ENCODE measurements around the gene SPECC1. TPM values are rescaled to one million over a fixed set of nuclear protein-coding genes. Genes with fewer than 3 reads are reported as not detected.
"Not testable (repeated sequence)": the region's sequence is repeated elsewhere in the genome, so short reads cannot be mapped to it uniquely, and the experiment has no call there.

Gene SPECC1, protein sequence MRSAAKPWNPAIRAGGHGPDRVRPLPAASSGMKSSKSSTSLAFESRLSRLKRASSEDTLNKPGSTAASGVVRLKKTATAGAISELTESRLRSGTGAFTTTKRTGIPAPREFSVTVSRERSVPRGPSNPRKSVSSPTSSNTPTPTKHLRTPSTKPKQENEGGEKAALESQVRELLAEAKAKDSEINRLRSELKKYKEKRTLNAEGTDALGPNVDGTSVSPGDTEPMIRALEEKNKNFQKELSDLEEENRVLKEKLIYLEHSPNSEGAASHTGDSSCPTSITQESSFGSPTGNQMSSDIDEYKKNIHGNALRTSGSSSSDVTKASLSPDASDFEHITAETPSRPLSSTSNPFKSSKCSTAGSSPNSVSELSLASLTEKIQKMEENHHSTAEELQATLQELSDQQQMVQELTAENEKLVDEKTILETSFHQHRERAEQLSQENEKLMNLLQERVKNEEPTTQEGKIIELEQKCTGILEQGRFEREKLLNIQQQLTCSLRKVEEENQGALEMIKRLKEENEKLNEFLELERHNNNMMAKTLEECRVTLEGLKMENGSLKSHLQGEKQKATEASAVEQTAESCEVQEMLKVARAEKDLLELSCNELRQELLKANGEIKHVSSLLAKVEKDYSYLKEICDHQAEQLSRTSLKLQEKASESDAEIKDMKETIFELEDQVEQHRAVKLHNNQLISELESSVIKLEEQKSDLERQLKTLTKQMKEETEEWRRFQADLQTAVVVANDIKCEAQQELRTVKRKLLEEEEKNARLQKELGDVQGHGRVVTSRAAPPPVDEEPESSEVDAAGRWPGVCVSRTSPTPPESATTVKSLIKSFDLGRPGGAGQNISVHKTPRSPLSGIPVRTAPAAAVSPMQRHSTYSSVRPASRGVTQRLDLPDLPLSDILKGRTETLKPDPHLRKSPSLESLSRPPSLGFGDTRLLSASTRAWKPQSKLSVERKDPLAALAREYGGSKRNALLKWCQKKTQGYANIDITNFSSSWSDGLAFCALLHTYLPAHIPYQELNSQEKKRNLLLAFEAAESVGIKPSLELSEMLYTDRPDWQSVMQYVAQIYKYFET
- total RNA-seq: 63.6 to 91.9 TPM (median 90.8 TPM) in 3 replicates
- long read RNA-seq, full-length matches to known transcripts: 58 of 89 reads
- long read RNA-seq, partial matches to known transcripts: 6 of 89 reads
- long read RNA-seq, other reads (novel, unspliced or antisense): 25 of 89 reads

DNA sequence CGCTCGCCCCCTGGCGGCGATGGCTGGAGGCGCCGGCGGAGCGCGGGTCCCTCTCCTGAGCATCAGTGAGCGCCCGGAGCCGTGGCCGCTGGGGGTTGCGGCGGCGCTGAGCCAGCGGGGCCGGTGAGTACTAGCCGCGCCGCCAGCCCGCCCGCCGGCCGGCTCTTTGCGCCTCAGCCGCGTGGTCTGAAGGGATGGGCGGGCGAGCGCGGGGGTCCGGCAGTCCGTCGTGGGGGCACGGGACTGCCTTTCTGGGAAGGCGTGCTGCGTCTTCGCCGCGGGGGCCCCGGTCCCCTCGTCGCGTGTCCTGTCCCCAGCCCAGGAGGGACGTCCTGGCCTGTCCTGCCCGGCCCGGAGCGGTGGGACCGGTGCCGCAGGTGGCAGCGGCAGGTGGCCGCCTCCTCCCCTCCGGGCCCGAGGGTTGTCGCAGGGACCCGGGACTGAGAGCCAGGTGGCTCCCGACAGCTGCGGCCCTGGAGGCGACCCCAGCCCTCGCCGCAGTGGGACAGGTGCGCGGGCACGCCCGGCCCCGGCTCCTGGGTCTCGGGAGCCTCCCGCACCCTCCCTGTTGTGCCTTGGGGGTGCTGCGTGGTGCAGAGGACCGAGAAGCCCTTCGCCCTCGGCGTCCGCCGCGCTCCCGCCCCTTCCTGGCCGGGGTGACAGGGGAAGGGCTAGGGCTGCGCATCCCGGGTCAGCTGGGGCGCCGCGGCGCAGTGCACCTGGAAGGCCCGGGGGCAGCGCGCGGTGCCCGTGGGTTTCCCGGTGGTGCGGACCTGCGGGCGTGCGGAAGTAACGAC, at the start of gene SPECC1:
TSS of gene SPECC1 (plus strand) at position 58 of the 797 bp plus-strand sequence. CDS start 87,293 bp downstream, outside the sequence.
- H3K27ac Mint-ChIP-seq (ENCODE audit: unreplicated experiment): no peak within 1 kb of the TSS
- no peaks in the 10 kb centered on the region for H3K36me3 Mint-ChIP-seq (ENCODE audit: low read depth)
- H3K4me3 Mint-ChIP-seq (ENCODE audit: unreplicated experiment): peak within 1 kb of the TSS; percentile 85
- TF ChIP-seq, protein P1, sequence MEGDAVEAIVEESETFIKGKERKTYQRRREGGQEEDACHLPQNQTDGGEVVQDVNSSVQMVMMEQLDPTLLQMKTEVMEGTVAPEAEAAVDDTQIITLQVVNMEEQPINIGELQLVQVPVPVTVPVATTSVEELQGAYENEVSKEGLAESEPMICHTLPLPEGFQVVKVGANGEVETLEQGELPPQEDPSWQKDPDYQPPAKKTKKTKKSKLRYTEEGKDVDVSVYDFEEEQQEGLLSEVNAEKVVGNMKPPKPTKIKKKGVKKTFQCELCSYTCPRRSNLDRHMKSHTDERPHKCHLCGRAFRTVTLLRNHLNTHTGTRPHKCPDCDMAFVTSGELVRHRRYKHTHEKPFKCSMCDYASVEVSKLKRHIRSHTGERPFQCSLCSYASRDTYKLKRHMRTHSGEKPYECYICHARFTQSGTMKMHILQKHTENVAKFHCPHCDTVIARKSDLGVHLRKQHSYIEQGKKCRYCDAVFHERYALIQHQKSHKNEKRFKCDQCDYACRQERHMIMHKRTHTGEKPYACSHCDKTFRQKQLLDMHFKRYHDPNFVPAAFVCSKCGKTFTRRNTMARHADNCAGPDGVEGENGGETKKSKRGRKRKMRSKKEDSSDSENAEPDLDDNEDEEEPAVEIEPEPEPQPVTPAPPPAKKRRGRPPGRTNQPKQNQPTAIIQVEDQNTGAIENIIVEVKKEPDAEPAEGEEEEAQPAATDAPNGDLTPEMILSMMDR (IDR thresholded peaks at IDR 0.05): peak; percentile 93
- peaks cover 8% of the 10 kb centered on the region for H3K4me1 Mint-ChIP-seq (ENCODE audit: low read depth)
- H3K9me3 Mint-ChIP-seq (ENCODE audit: low read depth): no peaks in the 10 kb centered on the region
- H3K27me3 Mint-ChIP-seq (ENCODE audit: low read depth): peaks cover 43% of the 10 kb centered on the region
- DNase-seq (ENCODE audit: low spot score): no peak

DNA sequence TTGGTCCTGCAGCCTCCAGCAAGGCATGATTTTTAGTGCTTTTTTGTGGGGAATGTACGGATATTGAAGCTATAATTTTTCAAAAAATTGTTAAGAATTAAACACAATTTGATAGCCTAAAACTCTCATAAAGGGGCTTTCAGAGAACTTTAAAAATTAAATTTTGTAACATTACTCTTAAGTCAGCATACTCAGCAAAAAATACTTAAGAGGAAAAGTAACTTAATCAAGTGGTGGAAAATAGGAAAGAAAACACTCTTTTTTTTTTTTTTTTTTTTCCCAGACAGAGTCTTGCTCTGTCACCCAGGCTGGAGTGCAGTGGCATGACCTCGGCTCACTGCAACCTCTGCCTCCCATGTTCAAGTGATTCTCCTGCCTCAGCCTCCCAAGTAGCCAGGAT, 46.2 kb upstream of the SPECC1 start:
- not testable (repeated sequence) for DNase-seq (ENCODE audit: low spot score)
- peaks cover 17% of the 10 kb centered on the region for H3K36me3 Mint-ChIP-seq (ENCODE audit: low read depth)

DNA sequence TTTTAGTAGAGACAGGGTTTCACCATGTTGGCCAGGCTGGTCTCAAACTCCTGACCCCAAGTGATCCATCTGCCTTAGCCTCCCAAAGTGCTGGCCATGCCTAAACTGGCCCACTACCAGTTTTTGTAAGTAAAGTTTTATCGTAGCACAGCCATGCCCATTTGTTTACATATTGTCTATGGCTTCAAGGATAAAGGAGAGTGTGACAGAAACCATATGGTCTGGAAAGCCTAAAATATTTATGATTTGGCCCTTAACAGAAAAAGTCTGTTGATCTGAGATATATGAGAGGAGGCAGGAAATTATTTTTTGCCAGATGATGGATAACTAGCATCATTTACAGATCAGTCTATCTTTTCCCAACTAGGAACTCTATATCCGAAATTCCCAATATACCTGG, 36.0 kb upstream of the SPECC1 start:
- TF ChIP-seq, protein P1 (IDR thresholded peaks at IDR 0.05): no peak
- DNase-seq (ENCODE audit: low spot score): no peak
- H3K27ac Mint-ChIP-seq (ENCODE audit: unreplicated experiment): no peak overlapping the region

More for the DNA sequence above, 46.2 kb upstream of the SPECC1 start:
- H3K9me3 Mint-ChIP-seq (ENCODE audit: low read depth); H3K4me1 Mint-ChIP-seq (ENCODE audit: low read depth); H3K4me3 Mint-ChIP-seq (ENCODE audit: unreplicated experiment); H3K27ac Mint-ChIP-seq (ENCODE audit: unreplicated experiment); H3K27me3 Mint-ChIP-seq (ENCODE audit: low read depth): not testable (repeated sequence)

DNA sequence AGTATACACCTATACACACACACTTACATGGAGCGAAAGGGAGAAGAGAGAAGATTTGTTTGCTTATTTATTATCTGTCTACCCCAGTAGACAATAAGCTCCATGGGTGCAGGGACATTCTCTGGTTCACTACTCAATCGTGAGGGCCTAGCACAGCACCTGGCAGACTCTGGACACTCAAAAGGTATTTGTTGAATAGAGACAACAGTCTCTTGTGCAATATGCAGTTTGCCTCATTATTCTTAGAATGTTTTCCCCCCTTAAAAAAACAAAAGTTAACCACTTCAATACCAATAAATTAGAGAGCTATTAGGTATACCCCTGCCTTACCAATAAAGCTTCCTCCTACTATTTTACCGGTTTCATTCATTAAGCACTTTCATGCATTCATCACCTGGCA, 33.6 kb upstream of the SPECC1 start:
- Mint-ChIP-seq H3K4me1 (ENCODE audit: low read depth) (peaks cover 28% of the 10 kb centered on the region), H3K27ac (ENCODE audit: unreplicated experiment) (no peak overlapping the region), H3K27me3 (ENCODE audit: low read depth) (no peaks in the 10 kb centered on the region), H3K36me3 (ENCODE audit: low read depth) (no peaks in the 10 kb centered on the region), H3K4me3 (ENCODE audit: unreplicated experiment) (peak overlapping the region; percentile 23), H3K9me3 (ENCODE audit: low read depth) (no peaks in the 10 kb centered on the region)
- no peak for DNase-seq (ENCODE audit: low spot score)
- TF ChIP-seq, protein P1 (IDR thresholded peaks at IDR 0.05): no peak

More for the DNA sequence above, 36.0 kb upstream of the SPECC1 start:
- Mint-ChIP-seq H3K4me1 (ENCODE audit: low read depth) (peaks cover 29% of the 10 kb centered on the region), H3K27me3 (ENCODE audit: low read depth) (no peaks in the 10 kb centered on the region), H3K4me3 (ENCODE audit: unreplicated experiment) (no peak overlapping the region), H3K9me3 (ENCODE audit: low read depth) (no peaks in the 10 kb centered on the region), H3K36me3 (ENCODE audit: low read depth) (peaks cover 2% of the 10 kb centered on the region)
